K562 (cell line): Measurements from ENCODE around the gene PTX3. TPM values are rescaled to one million over a fixed set of nuclear protein-coding genes. Genes with fewer than 3 reads are reported as not detected.

Source experiments
- ATAC-seq: fragments of 200-7000 bp; cut with Tn5 transposase; 3 replicates; pipeline ENCODE4 v1.9.1; 2020; ENCODE audit warnings: moderate library complexity
- BruUV-seq: library from RNA; stranded (reverse); fragments of 400-500 nt; replicated peaks from 2 replicates; lab custom pipeline; 2021; lab: Mats Ljungman, UMichigan
- CTCF ChIA-PET: fragments of 300-600 bp; formaldehyde crosslinking; extraction: SDS; loops from one replicate; lab custom pipeline; 2021; ENCODE audit warnings: low intra/inter-chr PET ratio; lab: Yijun Ruan, JAX
- POLR2A ChIA-PET: fragments of 300-600, 350-650 bp; sonication (Branson Sonifier 250); formaldehyde crosslinking; extraction: SDS; loops from one replicate; lab custom pipeline; 2021; ENCODE audit warnings: antibody characterized with exemption, inconsistent platforms; lab: Yijun Ruan, JAX
- DNase-seq, 4 experiments: peaks; one replicate each; pipeline versions ENCODE4 v3.0.0 to v3.0.0-alpha.2; 2011 to 2018; ENCODE audit warnings: low spot score in 3 of 4, mixed read lengths in 3 of 4; ENCODE audit errors: extremely low read depth in 1 of 4
- FAIRE-seq: peaks from 2 replicates; lab custom pipeline; 2011; peaks lifted over from hg19 to GRCh38; lab: Jason Lieb, UNC
- H2AFZ ChIP-seq: 2 replicates; pipeline ENCODE4 v1.6.0; 2011; ENCODE audit warnings: low read depth, low read length, control low read depth, inconsistent platforms
- H3K27ac ChIP-seq: fragments of 200-600 bp; 3 replicates; pipeline ENCODE4 v1.8.0; 2011; ENCODE audit warnings: low read depth, mild to moderate bottlenecking, control low read depth, inconsistent platforms, low read length, moderate library complexity, mixed read lengths; ENCODE audit errors: extremely low read depth
- H3K27me3 ChIP-seq, 2 experiments: fragments of 300-600 bp in 1 of 2; 2 replicates in 1 of 2; 3 replicates in 1 of 2; pipeline versions ENCODE4 v1.6.0 to v1.8.0; 2011; ENCODE audit warnings: inconsistent platforms in 2 of 2, low read length in 2 of 2, mild to moderate bottlenecking in 1 of 2, mixed read lengths in 1 of 2, moderate library complexity in 1 of 2; ENCODE audit not compliant: control insufficient read depth in 2 of 2, insufficient read depth in 2 of 2
- H3K36me3 ChIP-seq: fragments of 300-600 bp; 3 replicates; pipeline ENCODE4 v1.8.0; 2011; ENCODE audit warnings: mild to moderate bottlenecking, low read length, inconsistent platforms; ENCODE audit not compliant: control insufficient read depth, insufficient read depth
- H3K4me1 ChIP-seq, 2 experiments: fragments of 200-600 bp in 1 of 2; replicated peaks in 1 of 2; 2 replicates in 1 of 2; 3 replicates in 1 of 2; pipeline versions ENCODE4 v1.5.1 to v1.8.0; 2011; ENCODE audit warnings: inconsistent platforms in 2 of 2, low read length in 2 of 2, mild to moderate bottlenecking in 1 of 2, mixed read lengths in 1 of 2, moderate library complexity in 1 of 2; ENCODE audit not compliant: control insufficient read depth in 2 of 2, insufficient read depth in 2 of 2
- H3K4me2 ChIP-seq: 2 replicates; pipeline ENCODE4 v1.6.1; 2011; ENCODE audit warnings: low read length, control low read depth, inconsistent platforms, mixed read lengths; ENCODE audit not compliant: insufficient read depth
- H3K4me3 ChIP-seq: fragments of 200-600 bp; sonication (generic), shearing (Covaris generic); 2 replicates; pipeline ENCODE4 v1.5.1; 2016; ENCODE audit warnings: control low read depth, inconsistent platforms
- H3K79me2 ChIP-seq: fragments of 200-600 bp; 3 replicates; pipeline ENCODE4 v1.8.0; 2011; ENCODE audit warnings: low read length, inconsistent platforms; ENCODE audit not compliant: control insufficient read depth, insufficient read depth
- H3K9ac ChIP-seq, 2 experiments: 2 replicates each; pipeline versions ENCODE4 v1.6.0 to v1.6.1; 2011; ENCODE audit warnings: low read depth in 2 of 2, low read length in 2 of 2, control low read depth in 1 of 2, inconsistent platforms in 1 of 2, mild to moderate bottlenecking in 1 of 2, mixed read lengths in 1 of 2; ENCODE audit not compliant: insufficient read depth in 1 of 2
- H3K9me1 ChIP-seq: one replicate; pipeline ENCODE4 v1.6.0; 2011; ENCODE audit warnings: inconsistent platforms, mild to moderate bottlenecking, low read length, moderate library complexity; ENCODE audit not compliant: control insufficient read depth, insufficient read depth
- H3K9me3 ChIP-seq: replicated peaks from 2 replicates; pipeline ENCODE4 v1.5.1; 2011; ENCODE audit warnings: low read depth, low read length, inconsistent platforms; ENCODE audit not compliant: control insufficient read depth, insufficient read depth
- H4K20me1 ChIP-seq: replicated peaks from 2 replicates; pipeline ENCODE4 v1.6.1; 2011; ENCODE audit warnings: low read length, inconsistent platforms, mixed read lengths; ENCODE audit not compliant: control insufficient read depth, insufficient read depth
- FOSL1 ChIP-seq: fragments of 200-800 bp; sonication (Bioruptor generic); conservative IDR thresholded peaks from 2 replicates; pipeline ENCODE4 v1.6.1; 2016; ENCODE audit warnings: missing genetic modification characterization, missing compliant biosample characterization
- KLF13 ChIP-seq: fragments of 450-650 bp; IDR thresholded peaks from 2 replicates; pipeline ENCODE4 v1.6.1; 2016; ENCODE audit warnings: missing genetic modification characterization, low read depth, mild to moderate bottlenecking, missing compliant biosample characterization, moderate library complexity, borderline replicate concordance
- POLR2A ChIP-seq: fragments of 450-650 bp; conservative IDR thresholded peaks from 2 replicates; pipeline ENCODE4 v1.6.1; 2016
- SAP30 ChIP-seq: fragments of 200-600 bp; sonication (generic); IDR thresholded peaks from 2 replicates; pipeline ENCODE4 v1.6.1; 2012; ENCODE audit warnings: borderline replicate concordance, low read depth, mild to moderate bottlenecking, moderate library complexity, low read length, control low read depth, inconsistent platforms; ENCODE audit not compliant: insufficient read depth, poor library complexity, severe bottlenecking
- SIN3A ChIP-seq, 2 experiments: fragments of 150-350 bp in 1 of 2; IDR thresholded peaks; 2 replicates each; pipeline ENCODE4 v1.6.1; 2011 to 2016; ENCODE audit warnings: borderline replicate concordance in 2 of 2, low read depth in 2 of 2, low read length in 2 of 2, mild to moderate bottlenecking in 2 of 2, moderate library complexity in 2 of 2; ENCODE audit not compliant: control insufficient read depth in 1 of 2
- YY1 ChIP-seq, 3 experiments: IDR thresholded peaks; 2 replicates each; pipeline ENCODE4 v1.6.1; 2011; ENCODE audit warnings: low read length in 2 of 3, mild to moderate bottlenecking in 2 of 3, moderate library complexity in 2 of 3, borderline replicate concordance in 1 of 3, control low read depth in 1 of 3, low read depth in 1 of 3; ENCODE audit not compliant: insufficient read depth in 3 of 3, insufficient replicate concordance in 2 of 3, control insufficient read depth in 1 of 3, insufficient read length in 1 of 3; ENCODE audit errors: extremely low read depth in 1 of 3
- ZNF253 ChIP-seq: fragments of 250-450 bp; sonication (Bioruptor Pico); conservative IDR thresholded peaks from 2 replicates; pipeline ENCODE4 v1.6.1; 2021; ENCODE audit warnings: mild to moderate bottlenecking
- ZNF696 ChIP-seq: fragments of 250-450 bp; sonication (Bioruptor Pico); conservative IDR thresholded peaks from 2 replicates; pipeline ENCODE4 v1.4.0; 2020; ENCODE audit warnings: mild to moderate bottlenecking, moderate library complexity
- WGBS: fragments of 100-300 bp; shearing (Covaris generic); methylation state at CpG from one replicate; pipeline ENCODE4 v1.1.6; 2016; ENCODE audit warnings: low coverage, mixed read lengths; ENCODE audit not compliant: insufficient coverage; ENCODE audit errors: missing lambda C conversion rate; 5-methylcytosine and 5-hydroxymethylcytosine counted together
- in situ Hi-C: fragments of 300-500 bp; cut with MboI; formaldehyde crosslinking; loops from 4 replicates; pipeline ENCODE4 v1.15.0; 2018; ENCODE audit warnings: inconsistent platforms, mixed read lengths
- intact Hi-C: fragments of 100-400 bp; cut with micrococcal nuclease; formaldehyde crosslinking; loops from 2 replicates; pipeline ENCODE4 v1.14.2; 2022
- polyA plus RNA-seq, 8 experiments: library from polyadenylated mRNA; depleted of rRNA in 4 of 8; stranded (reverse) in 5 of 8; unstranded in 3 of 8; fragments of >200 nt; fragmentation: Nextera tagmentation in 2 of 8; fragmentation: Illumina TruSeq in 1 of 8; extraction: Ambion mirVana in 2 of 8; extraction: Trizol in 1 of 8; gene quantifications; 2 replicates each; pipeline versions ENCODE4 v1.2.1 to v1.2.3, GENCODE V29; 2011 to 2014; ENCODE audit warnings: inconsistent platforms in 1 of 8, missing spikeins in 1 of 8
- total RNA-seq, 7 experiments: library from RNA; depleted of rRNA in 6 of 7; stranded (reverse); fragments of >200 nt in 6 of 7; fragmentation: Illumina TruSeq in 2 of 7; extraction: Trizol in 2 of 7; gene quantifications; 2 replicates each; pipeline versions ENCODE4 v1.2.1 to v1.2.3, GENCODE V29; 2011 to 2021; ENCODE audit warnings: low replicate concordance in 1 of 7
- TF ChIP-seq, protein P1 (sequence below): fragments of 450-650 bp; IDR thresholded peaks from 2 replicates; pipeline ENCODE4 v1.6.1; 2018; ENCODE audit warnings: mild to moderate bottlenecking, low read depth; ENCODE audit not compliant: partially characterized antibody
- TF ChIP-seq, protein P2 (sequence below): sonication (generic); formaldehyde crosslinking; IDR thresholded peaks from 2 replicates; pipeline ENCODE4 v1.8.1; 2022; ENCODE audit warnings: missing genetic modification reagents

The PTX3 gene
- total and polyA plus RNA-seq, 9 of the 15 experiments (the other 6 are each of a cell fraction or from before 2014, with no cell fraction given) = 0.04 to 0.33 (median 0.15) TPM; not detected in 2

DNA sequence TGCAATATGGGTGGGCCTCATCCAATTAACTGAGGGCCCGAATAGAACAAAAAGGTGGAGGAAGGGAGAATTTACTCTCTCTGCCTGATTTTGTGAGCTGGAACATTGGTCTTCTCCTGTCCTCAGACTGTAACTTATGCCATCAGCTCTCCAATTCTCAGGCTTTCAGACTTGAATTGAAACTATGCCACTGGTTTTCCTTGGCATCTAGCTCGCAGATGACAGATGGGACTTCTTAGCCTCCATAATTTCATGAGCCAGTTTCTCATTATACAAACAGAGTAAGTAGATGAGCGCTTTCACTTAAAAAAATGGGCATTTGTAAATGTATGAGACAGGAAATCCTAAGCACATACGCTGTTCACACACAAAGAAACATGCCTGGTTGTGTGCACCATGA, 8.7 kb upstream of the PTX3 start:
- no peaks in the 10 kb centered on the region for H3K9me1 ChIP-seq
- ChIA-PET POLR2A (no interaction called here), CTCF (no interaction called here)
- no peak overlapping the region for H3K27ac ChIP-seq
- no peaks in the 10 kb centered on the region for H3K9me3 ChIP-seq
- 16% methylated on average over 4 of the region's 4 CpGs for WGBS
- H4K20me1 ChIP-seq = no peaks in the 10 kb centered on the region
- no peaks in the 10 kb centered on the region for H3K27me3 ChIP-seq
- FAIRE-seq (no peak), DNase-seq (no peak), ATAC-seq (no peak)
- intact Hi-C loops = no loop called here
- no peak overlapping the region for H3K4me3 ChIP-seq
- no peak overlapping the region for H3K9ac ChIP-seq
- H3K4me1 ChIP-seq = no peaks in the 10 kb centered on the region
- in situ Hi-C loops = no loop called here
- no peak overlapping the region for H3K4me2 ChIP-seq
- BruUV-seq = no TSS peak
- TF ChIP-seq KLF13 (tag) (no peak), FOSL1 (no peak), ZNF696 (no peak), SAP30 (no peak), YY1 (IDR thresholded peaks at IDR 0.05; ENCODE audit: borderline replicate concordance in 1 of 3, control insufficient read depth in 1 of 3, extremely low read depth in 1 of 3, insufficient read depth in 3 of 3, insufficient read length in 1 of 3, insufficient replicate concordance in 2 of 3, low read depth in 1 of 3, low read length in 2 of 3) (no peak), POLR2A (no peak), ZNF253 (CRISPR knock-in tag) (no peak), SIN3A (IDR thresholded peaks at IDR 0.05; ENCODE audit: borderline replicate concordance in 2 of 2, control insufficient read depth in 1 of 2, low read depth in 2 of 2, low read length in 2 of 2) (no peak)
- TF ChIP-seq, protein P1, sequence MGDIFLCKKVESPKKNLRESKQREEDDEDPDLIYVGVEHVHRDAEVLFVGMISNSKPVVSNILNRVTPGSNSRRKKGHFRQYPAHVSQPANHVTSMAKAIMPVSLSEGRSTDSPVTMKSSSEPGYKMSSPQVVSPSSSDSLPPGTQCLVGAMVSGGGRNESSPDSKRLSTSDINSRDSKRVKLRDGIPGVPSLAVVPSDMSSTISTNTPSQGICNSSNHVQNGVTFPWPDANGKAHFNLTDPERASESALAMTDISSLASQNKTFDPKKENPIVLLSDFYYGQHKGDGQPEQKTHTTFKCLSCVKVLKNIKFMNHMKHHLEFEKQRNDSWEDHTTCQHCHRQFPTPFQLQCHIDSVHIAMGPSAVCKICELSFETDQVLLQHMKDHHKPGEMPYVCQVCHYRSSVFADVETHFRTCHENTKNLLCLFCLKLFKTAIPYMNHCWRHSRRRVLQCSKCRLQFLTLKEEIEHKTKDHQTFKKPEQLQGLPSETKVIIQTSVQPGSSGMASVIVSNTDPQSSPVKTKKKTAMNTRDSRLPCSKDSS = no peak
- TF ChIP-seq, protein P2, sequence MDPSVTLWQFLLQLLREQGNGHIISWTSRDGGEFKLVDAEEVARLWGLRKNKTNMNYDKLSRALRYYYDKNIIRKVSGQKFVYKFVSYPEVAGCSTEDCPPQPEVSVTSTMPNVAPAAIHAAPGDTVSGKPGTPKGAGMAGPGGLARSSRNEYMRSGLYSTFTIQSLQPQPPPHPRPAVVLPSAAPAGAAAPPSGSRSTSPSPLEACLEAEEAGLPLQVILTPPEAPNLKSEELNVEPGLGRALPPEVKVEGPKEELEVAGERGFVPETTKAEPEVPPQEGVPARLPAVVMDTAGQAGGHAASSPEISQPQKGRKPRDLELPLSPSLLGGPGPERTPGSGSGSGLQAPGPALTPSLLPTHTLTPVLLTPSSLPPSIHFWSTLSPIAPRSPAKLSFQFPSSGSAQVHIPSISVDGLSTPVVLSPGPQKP (CRISPR knock-in tag) = no peak
- no peak overlapping the region for H2AFZ ChIP-seq
- no peaks in the 10 kb centered on the region for H3K79me2 ChIP-seq
- no peaks in the 10 kb centered on the region for H3K36me3 ChIP-seq
